Tibial artery (tissue), 4 donors: ENCODE data around the gene PRDM8.
A peak's percentile ranks its signal among the peaks of the same experiment; 100 is the strongest.

Source experiments
- DNase-seq, 2 donors: peaks; one replicate each; pipeline ENCODE4 v3.0.0-alpha.2; 2019
- H3K27ac ChIP-seq, 2 donors: fragments of 200-600 bp; sonication (generic) in 1 of 2; 1 replicate in 1 of 2; 2 replicates in 1 of 2; pipeline ENCODE4 v1.5.1; 2018 to 2019; ENCODE audit warnings: mild to moderate bottlenecking in 1 of 2
- H3K27me3 ChIP-seq, 2 donors: fragments of 200-600 bp; sonication (generic) in 1 of 2; one replicate each; pipeline versions ENCODE4 v1.5.1 to v1.6.0; 2016 to 2019
- H3K36me3 ChIP-seq, 3 donors: fragments of 200-600 bp; sonication (generic) in 2 of 3; one replicate each; pipeline ENCODE4 v1.5.1; 2016 to 2019; ENCODE audit warnings: mild to moderate bottlenecking in 2 of 3
- H3K4me1 ChIP-seq, 4 donors: fragments of 200-600 bp; sonication (generic) in 2 of 4; 1 replicate in 3 of 4; 2 replicates in 1 of 4; pipeline ENCODE4 v1.5.1; 2016 to 2019
- H3K4me3 ChIP-seq, 2 donors: fragments of 200-600 bp; sonication (generic) in 1 of 2; 1 replicate in 1 of 2; 2 replicates in 1 of 2; pipeline ENCODE4 v1.5.1; 2018 to 2019; ENCODE audit warnings: mild to moderate bottlenecking in 2 of 2
- H3K9me3 ChIP-seq, 3 donors: fragments of 200-600 bp; sonication (generic) in 1 of 3; one replicate each; pipeline ENCODE4 v1.5.1; 2016 to 2019
- CTCF ChIP-seq, 2 experiments: fragments of 200-600 bp in 1 of 2; fragments of 450-650 bp in 1 of 2; IDR thresholded peaks; one replicate each; pipeline ENCODE4 v1.5.1; 2017 to 2019; ENCODE audit warnings: antibody characterized with exemption in 2 of 2, mild to moderate bottlenecking in 1 of 2, moderate library complexity in 1 of 2
- intact Hi-C: fragments of 100-400 bp; cut with DNase I; formaldehyde crosslinking; loops from one replicate; pipeline ENCODE4 v1.15.0; 2023; ENCODE audit warnings: low total_unique reads

The PRDM8 gene

GRCh38 chr4:80202741-80203553 is 5.6 kb downstream of the PRDM8 start:
- DNase-seq = peak in 1 of 2 donors; percentile 24
- H3K36me3 ChIP-seq = no peaks in the 10 kb centered on the region
- intact Hi-C loops = no loop called here
- TF ChIP-seq CTCF (IDR thresholded peaks at IDR 0.05) = no peak
- peak overlapping the region; percentile 74 to 79 for H3K27ac ChIP-seq
- peaks cover 0 to 30% (median 21%) of the 10 kb centered on the region in 4 donors for H3K4me1 ChIP-seq
- peaks cover 0 to 46% of the 10 kb centered on the region in 2 donors for H3K27me3 ChIP-seq
- peak overlapping the region; percentile 62 to 77 for H3K4me3 ChIP-seq
- H3K9me3 ChIP-seq = no peaks in the 10 kb centered on the region

GRCh38 chr4:80204433-80205011 is 7.2 kb downstream of the PRDM8 start:
- Histone ChIP-seq H3K4me3 (no peak overlapping the region), H3K9me3 (no peaks in the 10 kb centered on the region), H3K4me1 (peaks cover 0 to 23% (median 18%) of the 10 kb centered on the region in 4 donors), H3K27me3 (peaks cover 0 to 39% of the 10 kb centered on the region in 2 donors), H3K36me3 (no peaks in the 10 kb centered on the region), H3K27ac (no peak overlapping the region)
- intact Hi-C loops = no loop called here
- no peak for DNase-seq
- TF ChIP-seq CTCF (IDR thresholded peaks at IDR 0.05) = no peak

- no peak for DNase-seq
- Histone ChIP-seq H3K4me3 (no peak overlapping the region), H3K9me3 (no peaks in the 10 kb centered on the region), H3K4me1 (peaks cover 0 to 23% (median 18%) of the 10 kb centered on the region in 4 donors), H3K36me3 (no peaks in the 10 kb centered on the region), H3K27me3 (peaks cover 0 to 42% of the 10 kb centered on the region in 2 donors), H3K27ac (no peak overlapping the region)
- intact Hi-C loops = no loop called here
- no peak for TF ChIP-seq CTCF (IDR thresholded peaks at IDR 0.05)
Observed at GRCh38 chr4:80206111-80206510, 8.8 kb downstream of the PRDM8 start.

- TF ChIP-seq CTCF (IDR thresholded peaks at IDR 0.05) = no peak
- Histone ChIP-seq H3K4me1 (peaks cover 0 to 22% (median 17%) of the 10 kb centered on the region in 4 donors), H3K36me3 (no peaks in the 10 kb centered on the region), H3K27ac (no peak overlapping the region), H3K4me3 (no peak overlapping the region), H3K27me3 (peaks cover 0 to 46% of the 10 kb centered on the region in 2 donors), H3K9me3 (no peaks in the 10 kb centered on the region)
- intact Hi-C loops = no loop called here
- DNase-seq = no peak
Observed at GRCh38 chr4:80206521-80207171, 9.3 kb downstream of the PRDM8 start.

- H3K4me1 ChIP-seq = peaks cover 0 to 17% (median 12%) of the 10 kb centered on the region in 4 donors
- no peak overlapping the region for H3K27ac ChIP-seq
- intact Hi-C loops = no loop called here
- DNase-seq = no peak
- H3K36me3 ChIP-seq = no peaks in the 10 kb centered on the region
- peak overlapping the region in 1 of 2 donors; percentile 22 for H3K4me3 ChIP-seq
- H3K9me3 ChIP-seq = no peaks in the 10 kb centered on the region
- TF ChIP-seq CTCF (IDR thresholded peaks at IDR 0.05) = no peak
- H3K27me3 ChIP-seq = peaks cover 0 to 46% of the 10 kb centered on the region in 2 donors
Observed at GRCh38 chr4:80207172-80207583, 9.9 kb downstream of the PRDM8 start.
